Prostate gland (tissue), 2 donors: Measurements from ENCODE around the gene TASP1.
"Not testable (repeated sequence)": the region's sequence is repeated elsewhere in the genome, so short reads cannot be mapped to it uniquely, and the experiment has no call there.

ENCODE experiments used
- POLR2A ChIP-seq: fragments of 450-650 bp; IDR thresholded peaks from one replicate; pipeline ENCODE4 v1.6.1; 2016; ENCODE audit warnings: antibody characterized with exemption, mild to moderate bottlenecking
- TF ChIP-seq, protein P1 (sequence below), 4 experiments: fragments of 200-600 bp in 2 of 4; fragments of 450-650 bp in 2 of 4; sonication (generic) in 2 of 4; IDR thresholded peaks; 1 replicate in 3 of 4; 2 replicates in 1 of 4; pipeline ENCODE4 v1.5.1; 2016 to 2019; ENCODE audit warnings: antibody characterized with exemption in 4 of 4, mild to moderate bottlenecking in 2 of 4, moderate library complexity in 2 of 4

DNA sequence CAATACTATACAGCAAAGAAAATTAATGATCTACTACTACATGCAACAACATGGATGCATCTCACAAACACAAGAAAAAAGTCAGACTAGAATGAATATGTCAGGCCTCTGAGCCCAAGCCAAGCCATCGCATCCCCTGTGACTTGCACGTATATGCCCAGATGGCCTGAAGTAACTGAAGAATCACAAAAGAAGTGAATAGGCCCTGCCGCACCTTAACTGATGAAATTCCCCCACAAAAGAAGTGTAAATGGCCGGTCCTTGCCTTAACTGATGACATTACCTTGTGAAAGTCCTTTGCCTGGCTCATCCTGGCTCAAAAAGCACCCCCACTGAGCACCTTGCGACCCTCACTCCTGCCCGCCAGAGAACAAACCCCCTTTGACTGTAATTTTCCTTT lies 280.9 kb downstream of the TASP1 start:
- TF ChIP-seq, protein P1, sequence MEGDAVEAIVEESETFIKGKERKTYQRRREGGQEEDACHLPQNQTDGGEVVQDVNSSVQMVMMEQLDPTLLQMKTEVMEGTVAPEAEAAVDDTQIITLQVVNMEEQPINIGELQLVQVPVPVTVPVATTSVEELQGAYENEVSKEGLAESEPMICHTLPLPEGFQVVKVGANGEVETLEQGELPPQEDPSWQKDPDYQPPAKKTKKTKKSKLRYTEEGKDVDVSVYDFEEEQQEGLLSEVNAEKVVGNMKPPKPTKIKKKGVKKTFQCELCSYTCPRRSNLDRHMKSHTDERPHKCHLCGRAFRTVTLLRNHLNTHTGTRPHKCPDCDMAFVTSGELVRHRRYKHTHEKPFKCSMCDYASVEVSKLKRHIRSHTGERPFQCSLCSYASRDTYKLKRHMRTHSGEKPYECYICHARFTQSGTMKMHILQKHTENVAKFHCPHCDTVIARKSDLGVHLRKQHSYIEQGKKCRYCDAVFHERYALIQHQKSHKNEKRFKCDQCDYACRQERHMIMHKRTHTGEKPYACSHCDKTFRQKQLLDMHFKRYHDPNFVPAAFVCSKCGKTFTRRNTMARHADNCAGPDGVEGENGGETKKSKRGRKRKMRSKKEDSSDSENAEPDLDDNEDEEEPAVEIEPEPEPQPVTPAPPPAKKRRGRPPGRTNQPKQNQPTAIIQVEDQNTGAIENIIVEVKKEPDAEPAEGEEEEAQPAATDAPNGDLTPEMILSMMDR (IDR thresholded peaks at IDR 0.05), result not testable (repeated sequence)
- not testable (repeated sequence) for TF ChIP-seq POLR2A
